Liver (tissue), 9 donors: Measurements from ENCODE around the gene TMEM100. TPM values are rescaled to one million over a fixed set of nuclear protein-coding genes. Genes with fewer than 3 reads are reported as not detected.

Experiments
- DNase-seq: peaks from one replicate; pipeline ENCODE4 v3.0.0-alpha.2; 2017; ENCODE audit warnings: low spot score
- H3K27ac ChIP-seq, 2 donors: one replicate each; pipeline ENCODE4 v1.7.0; 2013; ENCODE audit warnings: inconsistent platforms in 2 of 2, low read length in 2 of 2, control low read depth in 1 of 2, low read depth in 1 of 2, mild to moderate bottlenecking in 1 of 2
- H3K27me3 ChIP-seq, 4 donors: one replicate each; pipeline versions ENCODE4 v1.6.1 to v1.7.0; 2013; ENCODE audit warnings: low read length in 3 of 4, inconsistent platforms in 1 of 4, mild to moderate bottlenecking in 1 of 4, moderate library complexity in 1 of 4; ENCODE audit not compliant: control insufficient read depth in 4 of 4, insufficient read depth in 4 of 4
- H3K36me3 ChIP-seq, 4 donors: one replicate each; pipeline versions ENCODE4 v1.6.1 to v1.7.0; 2013; ENCODE audit warnings: low read length in 3 of 4, mild to moderate bottlenecking in 3 of 4, low read depth in 1 of 4, moderate library complexity in 1 of 4; ENCODE audit not compliant: control insufficient read depth in 4 of 4, insufficient read depth in 3 of 4
- H3K4me1 ChIP-seq, 4 donors: one replicate each; pipeline versions ENCODE4 v1.6.1 to v1.7.0; 2013; ENCODE audit warnings: low read length in 3 of 4, mild to moderate bottlenecking in 3 of 4, moderate library complexity in 1 of 4; ENCODE audit not compliant: control insufficient read depth in 4 of 4, insufficient read depth in 4 of 4
- H3K4me3 ChIP-seq, 3 donors: one replicate each; pipeline versions ENCODE4 v1.6.1 to v1.7.0; 2013; ENCODE audit warnings: low read length in 3 of 3, control low read depth in 1 of 3, low read depth in 1 of 3, mild to moderate bottlenecking in 1 of 3
- H3K9ac ChIP-seq, 2 donors: one replicate each; pipeline ENCODE4 v1.7.0; 2013; ENCODE audit warnings: low read length in 2 of 2, mild to moderate bottlenecking in 2 of 2, moderate library complexity in 2 of 2, control low read depth in 1 of 2, low read depth in 1 of 2
- H3K9me3 ChIP-seq, 4 donors: one replicate each; pipeline versions ENCODE4 v1.6.1 to v1.7.0; 2013; ENCODE audit warnings: low read length in 3 of 4; ENCODE audit not compliant: control insufficient read depth in 4 of 4
- ATF3 ChIP-seq: IDR thresholded peaks from 2 replicates; pipeline ENCODE4 v1.6.1; 2016; ENCODE audit warnings: antibody characterized with exemption
- EGR1 ChIP-seq, 2 donors: IDR thresholded peaks; 2 replicates each; pipeline ENCODE4 v1.6.1; 2016 to 2018; ENCODE audit warnings: antibody characterized with exemption in 2 of 2, low read depth in 2 of 2
- FOXA1 ChIP-seq: IDR thresholded peaks from 2 replicates; pipeline ENCODE4 v1.6.1; 2016; ENCODE audit warnings: antibody characterized with exemption
- FOXA2 ChIP-seq: IDR thresholded peaks from 2 replicates; pipeline ENCODE4 v1.6.1; 2016; ENCODE audit warnings: antibody characterized with exemption
- GABPA ChIP-seq, 2 donors: IDR thresholded peaks in 1 of 2; conservative IDR thresholded peaks in 1 of 2; 2 replicates each; pipeline ENCODE4 v1.6.1; 2016; ENCODE audit warnings: antibody characterized with exemption in 2 of 2, mild to moderate bottlenecking in 1 of 2, moderate library complexity in 1 of 2
- HNF4A ChIP-seq, 2 donors: conservative IDR thresholded peaks; 2 replicates each; pipeline ENCODE4 v1.6.1; 2016; ENCODE audit warnings: antibody characterized with exemption in 2 of 2, mild to moderate bottlenecking in 2 of 2
- HNF4G ChIP-seq: IDR thresholded peaks from 2 replicates; pipeline ENCODE4 v1.6.1; 2016; ENCODE audit warnings: antibody characterized with exemption
- JUND ChIP-seq, 2 donors: IDR thresholded peaks; 2 replicates each; pipeline ENCODE4 v1.6.1; 2016; ENCODE audit warnings: antibody characterized with exemption in 2 of 2
- MAX ChIP-seq: IDR thresholded peaks from 2 replicates; pipeline ENCODE4 v1.6.1; 2016; ENCODE audit warnings: antibody characterized with exemption
- NR2F2 ChIP-seq: IDR thresholded peaks from 2 replicates; pipeline ENCODE4 v1.6.1; 2016; ENCODE audit warnings: antibody characterized with exemption
- RAD21 ChIP-seq, 2 donors: IDR thresholded peaks; 2 replicates each; pipeline ENCODE4 v1.6.1; 2016; ENCODE audit warnings: antibody characterized with exemption in 2 of 2, mild to moderate bottlenecking in 2 of 2
- REST ChIP-seq: IDR thresholded peaks from 2 replicates; pipeline ENCODE4 v1.6.1; 2016; ENCODE audit warnings: antibody characterized with exemption, mild to moderate bottlenecking
- RXRA ChIP-seq, 2 donors: IDR thresholded peaks; 2 replicates each; pipeline ENCODE4 v1.6.1; 2017 to 2018; ENCODE audit warnings: antibody characterized with exemption in 2 of 2, mild to moderate bottlenecking in 1 of 2
- SP1 ChIP-seq: IDR thresholded peaks from 2 replicates; pipeline ENCODE4 v1.6.1; 2018; ENCODE audit warnings: antibody characterized with exemption, mild to moderate bottlenecking
- TAF1 ChIP-seq: conservative IDR thresholded peaks from 2 replicates; pipeline ENCODE4 v1.6.1; 2016; ENCODE audit warnings: antibody characterized with exemption, mild to moderate bottlenecking
- YY1 ChIP-seq: IDR thresholded peaks from 2 replicates; pipeline ENCODE4 v1.6.1; 2016; ENCODE audit warnings: antibody characterized with exemption, mild to moderate bottlenecking
- WGBS: extraction: QIAGEN DNeasy Blood & Tissue Kit; methylation state at CpG from one replicate; pipeline ENCODE4 v1.1.7; 2013; 5-methylcytosine and 5-hydroxymethylcytosine counted together
- polyA plus RNA-seq, 2 donors: library from polyadenylated mRNA; stranded (reverse) in 1 of 2; unstranded in 1 of 2; fragments of 200-250 nt in 1 of 2; fragments of >200 nt in 1 of 2; fragmentation: Nextera tagmentation in 1 of 2; extraction: Ambion mirVana in 1 of 2; gene quantifications; one replicate each; pipeline versions ENCODE4 v1.2.1 to v1.2.3, GENCODE V29; 2013 to 2015
- total RNA-seq, 2 donors: library from RNA; depleted of rRNA; stranded (reverse); fragments of >200 nt; gene quantifications; one replicate each; pipeline ENCODE4 v1.2.3, GENCODE V29; 2014
- TF ChIP-seq, protein P1 (sequence below): fragments of 150-350 bp; IDR thresholded peaks from 2 replicates; pipeline ENCODE4 v1.5.1; 2017; ENCODE audit warnings: improper control_type of control experiment, low read depth, low read length; ENCODE audit not compliant: missing input control
- TF ChIP-seq, protein P2 (sequence below): IDR thresholded peaks from 2 replicates; pipeline ENCODE4 v1.6.1; 2016; ENCODE audit warnings: antibody characterized with exemption
- donor health status: healthy.
- donor health status: healthy.
- donor health status: healthy.
- donor health status: healthy.
- donor health status: healthy.

The TMEM100 gene
- total and polyA plus RNA-seq, 4 donors = 0.09 to 4.8 (median 2.3) TPM

- DNase-seq = peak; percentile 49
- Histone ChIP-seq H3K36me3 (no peaks in the 10 kb centered on the region), H3K4me1 (peaks cover 3 to 19% (median 5%) of the 10 kb centered on the region in 4 donors), H3K27ac (peak overlapping the region; percentile 81 to 91), H3K27me3 (no peaks in the 10 kb centered on the region), H3K9ac (no peak overlapping the region), H3K4me3 (no peak overlapping the region), H3K9me3 (no peaks in the 10 kb centered on the region)
- TF ChIP-seq MAX (peak; percentile 77), HNF4A (conservative IDR thresholded peaks at IDR 0.05) (peak; percentile 54 to 77), EGR1 (IDR thresholded peaks at IDR 0.05; ENCODE audit: low read depth in 2 of 2) (peak in 1 of 2 donors; percentile 21), REST (peak; percentile 55), ATF3 (peak; percentile 72), FOXA2 (peak; percentile 50), SP1 (peak; percentile 65), GABPA (IDR thresholded peaks at IDR 0.05 in 1 of 2, conservative IDR thresholded peaks at IDR 0.05 in 1 of 2) (peak in 1 of 2 donors; percentile 43), JUND (IDR thresholded peaks at IDR 0.05) (peak in 1 of 2 donors; percentile 93), NR2F2 (no peak), FOXA1 (peak; percentile 73), RXRA (IDR thresholded peaks at IDR 0.05) (peak; percentile 84 to 94), YY1 (peak; percentile 73), TAF1 (no peak), HNF4G (no peak), RAD21 (IDR thresholded peaks at IDR 0.05) (peak; percentile 24 to 48)
- TF ChIP-seq, protein P1, sequence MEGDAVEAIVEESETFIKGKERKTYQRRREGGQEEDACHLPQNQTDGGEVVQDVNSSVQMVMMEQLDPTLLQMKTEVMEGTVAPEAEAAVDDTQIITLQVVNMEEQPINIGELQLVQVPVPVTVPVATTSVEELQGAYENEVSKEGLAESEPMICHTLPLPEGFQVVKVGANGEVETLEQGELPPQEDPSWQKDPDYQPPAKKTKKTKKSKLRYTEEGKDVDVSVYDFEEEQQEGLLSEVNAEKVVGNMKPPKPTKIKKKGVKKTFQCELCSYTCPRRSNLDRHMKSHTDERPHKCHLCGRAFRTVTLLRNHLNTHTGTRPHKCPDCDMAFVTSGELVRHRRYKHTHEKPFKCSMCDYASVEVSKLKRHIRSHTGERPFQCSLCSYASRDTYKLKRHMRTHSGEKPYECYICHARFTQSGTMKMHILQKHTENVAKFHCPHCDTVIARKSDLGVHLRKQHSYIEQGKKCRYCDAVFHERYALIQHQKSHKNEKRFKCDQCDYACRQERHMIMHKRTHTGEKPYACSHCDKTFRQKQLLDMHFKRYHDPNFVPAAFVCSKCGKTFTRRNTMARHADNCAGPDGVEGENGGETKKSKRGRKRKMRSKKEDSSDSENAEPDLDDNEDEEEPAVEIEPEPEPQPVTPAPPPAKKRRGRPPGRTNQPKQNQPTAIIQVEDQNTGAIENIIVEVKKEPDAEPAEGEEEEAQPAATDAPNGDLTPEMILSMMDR = no peak
- TF ChIP-seq, protein P2, sequence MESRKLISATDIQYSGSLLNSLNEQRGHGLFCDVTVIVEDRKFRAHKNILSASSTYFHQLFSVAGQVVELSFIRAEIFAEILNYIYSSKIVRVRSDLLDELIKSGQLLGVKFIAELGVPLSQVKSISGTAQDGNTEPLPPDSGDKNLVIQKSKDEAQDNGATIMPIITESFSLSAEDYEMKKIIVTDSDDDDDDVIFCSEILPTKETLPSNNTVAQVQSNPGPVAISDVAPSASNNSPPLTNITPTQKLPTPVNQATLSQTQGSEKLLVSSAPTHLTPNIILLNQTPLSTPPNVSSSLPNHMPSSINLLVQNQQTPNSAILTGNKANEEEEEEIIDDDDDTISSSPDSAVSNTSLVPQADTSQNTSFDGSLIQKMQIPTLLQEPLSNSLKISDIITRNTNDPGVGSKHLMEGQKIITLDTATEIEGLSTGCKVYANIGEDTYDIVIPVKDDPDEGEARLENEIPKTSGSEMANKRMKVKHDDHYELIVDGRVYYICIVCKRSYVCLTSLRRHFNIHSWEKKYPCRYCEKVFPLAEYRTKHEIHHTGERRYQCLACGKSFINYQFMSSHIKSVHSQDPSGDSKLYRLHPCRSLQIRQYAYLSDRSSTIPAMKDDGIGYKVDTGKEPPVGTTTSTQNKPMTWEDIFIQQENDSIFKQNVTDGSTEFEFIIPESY = peak; percentile 67
- whole genome bisulfite sequencing = 35% methylated on average over 5 of the region's 5 CpGs
Measured at GRCh38 chr17:55693254-55694216, 29.1 kb downstream of the TMEM100 start.
